ENCODE results near the gene UGT1A6.

- TF ChIP-seq SP1 (CRISPR knock-in tag; conservative IDR thresholded peaks at IDR 0.05) (no peak), JUN (CRISPR knock-in tag; IDR thresholded peaks at IDR 0.05) (no peak), ZNF232 (CRISPR knock-in tag; IDR thresholded peaks at IDR 0.05) (no peak), FOXJ3 (CRISPR knock-in tag; IDR thresholded peaks at IDR 0.05; ENCODE audit: borderline replicate concordance) (no peak), ZNF219 (CRISPR knock-in tag; IDR thresholded peaks at IDR 0.05; ENCODE audit: borderline replicate concordance) (no peak), MAX (CRISPR knock-in tag; IDR thresholded peaks at IDR 0.05) (no peak), ESRRA (CRISPR knock-in tag; IDR thresholded peaks at IDR 0.05; ENCODE audit: borderline replicate concordance) (no peak), RELA (CRISPR knock-in tag; IDR thresholded peaks at IDR 0.05; ENCODE audit: borderline replicate concordance) (no peak), TEAD4 (CRISPR knock-in tag; IDR thresholded peaks at IDR 0.05) (no peak), CBFB (CRISPR knock-in tag; IDR thresholded peaks at IDR 0.05; ENCODE audit: low read depth) (no peak), E2F4 (CRISPR knock-in tag; IDR thresholded peaks at IDR 0.05; ENCODE audit: borderline replicate concordance, low read depth) (no peak), USF2 (CRISPR knock-in tag; IDR thresholded peaks at IDR 0.05) (no peak)
- TF ChIP-seq, protein P1, sequence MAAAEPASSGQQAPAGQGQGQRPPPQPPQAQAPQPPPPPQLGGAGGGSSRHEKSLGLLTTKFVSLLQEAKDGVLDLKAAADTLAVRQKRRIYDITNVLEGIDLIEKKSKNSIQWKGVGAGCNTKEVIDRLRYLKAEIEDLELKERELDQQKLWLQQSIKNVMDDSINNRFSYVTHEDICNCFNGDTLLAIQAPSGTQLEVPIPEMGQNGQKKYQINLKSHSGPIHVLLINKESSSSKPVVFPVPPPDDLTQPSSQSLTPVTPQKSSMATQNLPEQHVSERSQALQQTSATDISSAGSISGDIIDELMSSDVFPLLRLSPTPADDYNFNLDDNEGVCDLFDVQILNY (CRISPR knock-in tag; IDR thresholded peaks at IDR 0.05) = no peak
- TF ChIP-seq, protein P2, sequence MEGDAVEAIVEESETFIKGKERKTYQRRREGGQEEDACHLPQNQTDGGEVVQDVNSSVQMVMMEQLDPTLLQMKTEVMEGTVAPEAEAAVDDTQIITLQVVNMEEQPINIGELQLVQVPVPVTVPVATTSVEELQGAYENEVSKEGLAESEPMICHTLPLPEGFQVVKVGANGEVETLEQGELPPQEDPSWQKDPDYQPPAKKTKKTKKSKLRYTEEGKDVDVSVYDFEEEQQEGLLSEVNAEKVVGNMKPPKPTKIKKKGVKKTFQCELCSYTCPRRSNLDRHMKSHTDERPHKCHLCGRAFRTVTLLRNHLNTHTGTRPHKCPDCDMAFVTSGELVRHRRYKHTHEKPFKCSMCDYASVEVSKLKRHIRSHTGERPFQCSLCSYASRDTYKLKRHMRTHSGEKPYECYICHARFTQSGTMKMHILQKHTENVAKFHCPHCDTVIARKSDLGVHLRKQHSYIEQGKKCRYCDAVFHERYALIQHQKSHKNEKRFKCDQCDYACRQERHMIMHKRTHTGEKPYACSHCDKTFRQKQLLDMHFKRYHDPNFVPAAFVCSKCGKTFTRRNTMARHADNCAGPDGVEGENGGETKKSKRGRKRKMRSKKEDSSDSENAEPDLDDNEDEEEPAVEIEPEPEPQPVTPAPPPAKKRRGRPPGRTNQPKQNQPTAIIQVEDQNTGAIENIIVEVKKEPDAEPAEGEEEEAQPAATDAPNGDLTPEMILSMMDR (IDR thresholded peaks at IDR 0.05) = no peak
Observed at GRCh38 chr2:233754872-233755611, 62.4 kb downstream of the UGT1A6 start.
